ENCODE data around the gene TMEM170B.

- TF ChIP-seq, protein P1, sequence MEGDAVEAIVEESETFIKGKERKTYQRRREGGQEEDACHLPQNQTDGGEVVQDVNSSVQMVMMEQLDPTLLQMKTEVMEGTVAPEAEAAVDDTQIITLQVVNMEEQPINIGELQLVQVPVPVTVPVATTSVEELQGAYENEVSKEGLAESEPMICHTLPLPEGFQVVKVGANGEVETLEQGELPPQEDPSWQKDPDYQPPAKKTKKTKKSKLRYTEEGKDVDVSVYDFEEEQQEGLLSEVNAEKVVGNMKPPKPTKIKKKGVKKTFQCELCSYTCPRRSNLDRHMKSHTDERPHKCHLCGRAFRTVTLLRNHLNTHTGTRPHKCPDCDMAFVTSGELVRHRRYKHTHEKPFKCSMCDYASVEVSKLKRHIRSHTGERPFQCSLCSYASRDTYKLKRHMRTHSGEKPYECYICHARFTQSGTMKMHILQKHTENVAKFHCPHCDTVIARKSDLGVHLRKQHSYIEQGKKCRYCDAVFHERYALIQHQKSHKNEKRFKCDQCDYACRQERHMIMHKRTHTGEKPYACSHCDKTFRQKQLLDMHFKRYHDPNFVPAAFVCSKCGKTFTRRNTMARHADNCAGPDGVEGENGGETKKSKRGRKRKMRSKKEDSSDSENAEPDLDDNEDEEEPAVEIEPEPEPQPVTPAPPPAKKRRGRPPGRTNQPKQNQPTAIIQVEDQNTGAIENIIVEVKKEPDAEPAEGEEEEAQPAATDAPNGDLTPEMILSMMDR (IDR thresholded peaks at IDR 0.05) = no peak
- TF ChIP-seq POLR2A (IDR thresholded peaks at IDR 0.05) = no peak
These were observed 51.7 kb downstream of the TMEM170B start for GRCh38 chr6:11589261-11589660.
